Activated CD8-positive, alpha-beta T cell treated with anti-CD3 and anti-CD28 coated beads for 36 hours (primary cell): Measurements from ENCODE around the gene ENTPD7. TPM values are rescaled to one million over a fixed set of nuclear protein-coding genes. Genes with fewer than 3 reads are reported as not detected.

Source experiments
- ATAC-seq: fragments of 200-7000 bp; cut with Tn5 transposase; one replicate; pipeline ENCODE4 v1.10.0; 2021; ENCODE audit warnings: mild to moderate bottlenecking, moderate library complexity
- CTCF ChIA-PET: fragments of 350-600 bp; sonication (Branson Sonifier 250); formaldehyde crosslinking; loops from one replicate; lab custom pipeline; 2021; ENCODE audit warnings: antibody characterized with exemption; lab: Charles Lee
- POLR2A ChIA-PET: fragments of 350-600 bp; sonication (Branson Sonifier 250); formaldehyde crosslinking; loops from one replicate; lab custom pipeline; 2021; ENCODE audit warnings: antibody characterized with exemption; lab: Charles Lee
- DNase-seq: peaks from one replicate; pipeline ENCODE4 v3.0.0-alpha.2; 2020
- H3K27ac Mint-ChIP-seq: one replicate; pipeline ENCODE4 v1.8.0; 2021; ENCODE audit warnings: mild to moderate bottlenecking, mixed read lengths
- H3K27me3 Mint-ChIP-seq: one replicate; pipeline ENCODE4 v1.8.0; 2021; ENCODE audit warnings: mixed read lengths
- H3K36me3 Mint-ChIP-seq: one replicate; pipeline ENCODE4 v1.8.0; 2021; ENCODE audit warnings: low read depth, mixed read lengths
- H3K4me1 Mint-ChIP-seq: one replicate; pipeline ENCODE4 v1.8.0; 2021; ENCODE audit warnings: low read depth, mixed read lengths
- H3K4me3 Mint-ChIP-seq: one replicate; pipeline ENCODE4 v1.8.0; 2021; ENCODE audit warnings: mild to moderate bottlenecking, moderate library complexity, mixed read lengths
- H3K9me3 Mint-ChIP-seq: one replicate; pipeline ENCODE4 v1.8.0; 2021; ENCODE audit warnings: mixed read lengths
- CTCF ChIP-seq: fragments of 200-600 bp; IDR thresholded peaks from one replicate; pipeline ENCODE4 v1.8.0; 2022; ENCODE audit warnings: antibody characterized with exemption, mild to moderate bottlenecking
- intact Hi-C: fragments of 100-400 bp; cut with micrococcal nuclease; formaldehyde crosslinking; loops from one replicate; pipeline ENCODE4 v1.10.0; 2022
- total RNA-seq, 2 experiments: library from RNA; stranded (reverse); gene quantifications; one replicate each; pipeline ENCODE4 v1.2.3, GENCODE V29; 2021

ENTPD7 gene
- total RNA-seq, 2 experiments from 2014 or later, result 1.9 to 2.2 TPM

DNA sequence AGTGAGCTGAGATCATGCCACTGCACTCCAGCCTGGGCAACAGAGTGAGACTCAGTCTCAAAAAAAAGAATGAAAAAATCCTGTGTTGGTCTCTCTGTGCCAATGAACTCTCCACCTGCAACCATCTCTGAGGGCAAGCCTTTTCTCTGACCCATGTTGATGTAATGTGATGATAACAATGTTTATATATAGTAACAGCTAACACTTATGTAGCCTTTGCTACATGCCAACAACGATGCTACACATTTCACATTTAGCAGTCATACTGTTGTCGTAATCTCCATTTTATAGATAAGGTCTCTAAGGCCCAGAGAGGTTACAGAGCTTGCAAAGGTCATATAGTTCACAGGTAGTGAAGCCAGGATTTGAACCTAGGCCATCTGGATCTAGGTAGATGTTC lies 61.1 kb downstream of the ENTPD7 start:
- ATAC-seq, result no peak
- no peak overlapping the region for H3K27ac Mint-ChIP-seq
- no peaks in the 10 kb centered on the region for H3K9me3 Mint-ChIP-seq
- H3K4me3 Mint-ChIP-seq, result no peak overlapping the region
- no peak for TF ChIP-seq CTCF
- no peaks in the 10 kb centered on the region for H3K27me3 Mint-ChIP-seq
- no peak for DNase-seq
- intact Hi-C loops, result no loop called here
- H3K4me1 Mint-ChIP-seq, result no peaks in the 10 kb centered on the region
- POLR2A ChIA-PET, result no interaction called here
- peaks cover 39% of the 10 kb centered on the region for H3K36me3 Mint-ChIP-seq
- CTCF ChIA-PET, result no interaction called here

GRCh38 chr10:99730026-99730425 lies 70.7 kb downstream of the ENTPD7 start:
- H3K27ac Mint-ChIP-seq, result no peak overlapping the region
- no peak overlapping the region for H3K4me3 Mint-ChIP-seq

DNA sequence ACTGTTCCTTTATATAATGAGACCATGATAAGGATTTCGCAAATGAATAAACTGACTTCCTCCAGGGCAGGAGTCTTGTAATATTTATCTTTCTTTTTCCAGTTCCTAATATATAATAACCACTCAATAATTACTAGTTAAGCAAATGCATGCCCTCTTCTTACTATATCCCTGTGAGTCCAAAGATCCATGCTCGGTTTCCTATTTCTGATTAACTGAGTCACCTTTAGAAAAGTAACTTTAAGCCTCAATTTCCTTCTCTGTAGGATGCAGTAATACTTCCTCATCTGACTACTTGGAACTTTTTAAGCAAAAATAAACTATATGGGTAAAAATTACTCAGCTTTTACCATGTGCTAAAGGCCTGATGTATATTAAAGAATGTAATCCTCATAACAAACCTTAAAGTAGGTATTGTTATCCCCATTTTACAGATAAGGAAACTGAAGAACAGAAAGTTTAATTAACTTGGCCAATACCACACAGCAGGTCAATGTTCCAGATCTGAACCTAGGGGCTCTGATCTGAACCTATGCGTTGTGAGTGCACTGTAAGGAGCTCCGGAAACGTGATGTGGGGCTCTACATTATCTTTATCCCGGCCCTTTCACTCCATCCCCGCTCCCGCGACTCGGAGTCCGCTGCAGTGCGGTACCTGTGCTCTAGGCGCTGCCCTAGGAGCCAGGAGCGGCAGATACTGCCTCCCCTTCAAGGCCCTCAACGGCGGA lies 72.2 kb downstream of the ENTPD7 start:
- POLR2A ChIA-PET, result interaction anchor here (0.7 to 2.4 kb wide), 7 partner anchors 9 to 642 kb away, joined by 3 to 26 read pairs (median 5); partner anchors contain the start of genes ENTPD7, GOT1 and SLC25A28
- DNase-seq, result no peak
- intact Hi-C loops, result no loop called here

More at GRCh38 chr10:99730026-99730425, 70.7 kb downstream of the ENTPD7 start:
- no peaks in the 10 kb centered on the region for H3K9me3 Mint-ChIP-seq
- no peak for TF ChIP-seq CTCF
- H3K4me1 Mint-ChIP-seq, result peaks cover 24% of the 10 kb centered on the region
- CTCF ChIA-PET, result no interaction called here
- DNase-seq (no peak), ATAC-seq (no peak)
- POLR2A ChIA-PET, result no interaction called here
- intact Hi-C loops, result no loop called here
- no peaks in the 10 kb centered on the region for H3K27me3 Mint-ChIP-seq
- peaks cover 39% of the 10 kb centered on the region for H3K36me3 Mint-ChIP-seq

GRCh38 chr10:99732033-99732842 lies 72.9 kb downstream of the ENTPD7 start, which contains the start of the genes COX15 and CUTC:
TSS of gene COX15 (minus strand) at chr10:99732127. CDS start at chr10:99732049, 78 bp downstream.
TSS of gene CUTC (plus strand) at chr10:99732234. CDS start at chr10:99732349, 115 bp downstream.
- Mint-ChIP-seq H3K27ac (peak within 1 kb of the TSS; percentile 100), H3K4me3 (peak within 1 kb of the TSS; percentile 99), H3K36me3 (peaks cover 49% of the 10 kb centered on the region), H3K9me3 (peaks cover under 1% of the 10 kb centered on the region), H3K27me3 (no peaks in the 10 kb centered on the region), H3K4me1 (peaks cover 33% of the 10 kb centered on the region)
- ChIA-PET CTCF (interaction anchor here (0.8 to 1.8 kb wide), 13 partner anchors 9 to 314 kb away, joined by 3 to 8 read pairs (median 4); partner anchors contain the start of genes DNMBP and GOT1), POLR2A (interaction anchor here (0.6 to 2.4 kb wide), 11 partner anchors 8 to 641 kb away, joined by 3 to 26 read pairs (median 4); partner anchors contain the start of genes ENTPD7, GOT1 and SLC25A28)
- ATAC-seq (peak; percentile 93), DNase-seq (peak; percentile 96)
- TF ChIP-seq CTCF, result no peak
- intact Hi-C loops, result no loop called here

More for the DNA sequence above, 72.2 kb downstream of the ENTPD7 start:
- peaks cover 33% of the 10 kb centered on the region for H3K4me1 Mint-ChIP-seq
- peak overlapping the region; percentile 99 for H3K4me3 Mint-ChIP-seq
- no peak for ATAC-seq
- CTCF ChIA-PET, result interaction anchor here (0.8 to 1.8 kb wide), 7 partner anchors 10 to 314 kb away, joined by 3 to 8 read pairs (median 4); partner anchors contain the start of gene GOT1
- TF ChIP-seq CTCF, result peak; percentile 29
- H3K27ac Mint-ChIP-seq, result peak overlapping the region; percentile 100
- H3K27me3 Mint-ChIP-seq, result no peaks in the 10 kb centered on the region
- H3K9me3 Mint-ChIP-seq, result no peaks in the 10 kb centered on the region
- peaks cover 44% of the 10 kb centered on the region for H3K36me3 Mint-ChIP-seq
